DMS 273 treated with DMSO at 0.1 percent for 48 hours (cell line): Measurements from ENCODE around the gene SYDE2.
"Not testable (repeated sequence)": the region's sequence is repeated elsewhere in the genome, so short reads cannot be mapped to it uniquely, and the experiment has no call there.

Source experiments
- DNase-seq: peaks from one replicate; lab custom pipeline; 2025; lab: John Stamatoyannopoulos, UW

SYDE2 gene

DNA sequence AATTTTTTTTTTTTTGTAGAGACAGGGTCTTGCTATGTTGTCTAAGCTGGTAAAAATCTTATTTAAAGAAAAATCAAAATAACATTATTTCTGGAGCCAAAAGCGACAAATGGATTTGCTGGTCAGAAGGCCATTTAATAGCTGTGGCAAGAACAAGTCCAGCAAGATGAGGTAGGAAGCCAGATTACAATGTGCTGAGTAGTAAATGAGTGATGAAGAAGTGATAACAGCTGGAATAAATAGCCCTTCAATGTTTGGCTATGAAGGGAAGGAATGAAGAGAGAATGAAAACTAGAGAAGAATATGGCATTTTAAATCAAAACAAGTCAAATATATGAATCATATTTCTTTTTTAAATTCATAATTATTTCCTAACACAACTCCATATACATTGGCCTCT lies 34.5 kb downstream of the SYDE2 start:
- DNase-seq = no peak

DNA sequence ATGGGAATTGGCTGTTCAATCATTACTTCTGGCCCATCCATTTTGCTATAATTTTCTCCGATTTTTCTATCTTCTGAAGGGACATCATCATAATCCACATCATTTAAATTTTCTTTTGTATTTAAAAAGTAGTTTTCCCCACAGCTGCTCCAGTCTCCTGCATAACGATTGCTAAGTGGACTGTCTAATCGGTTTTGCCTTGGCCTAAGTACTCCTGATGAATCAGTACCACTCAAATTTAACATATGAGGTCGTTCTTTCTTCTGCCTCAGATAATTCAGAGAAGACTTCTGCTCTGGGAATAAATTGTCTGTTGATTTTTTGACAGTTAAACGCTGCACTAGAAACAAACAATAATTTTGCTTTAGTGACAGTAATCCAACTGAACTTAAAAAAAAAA lies 41.9 kb downstream of the SYDE2 start:
- no peak for DNase-seq

DNA sequence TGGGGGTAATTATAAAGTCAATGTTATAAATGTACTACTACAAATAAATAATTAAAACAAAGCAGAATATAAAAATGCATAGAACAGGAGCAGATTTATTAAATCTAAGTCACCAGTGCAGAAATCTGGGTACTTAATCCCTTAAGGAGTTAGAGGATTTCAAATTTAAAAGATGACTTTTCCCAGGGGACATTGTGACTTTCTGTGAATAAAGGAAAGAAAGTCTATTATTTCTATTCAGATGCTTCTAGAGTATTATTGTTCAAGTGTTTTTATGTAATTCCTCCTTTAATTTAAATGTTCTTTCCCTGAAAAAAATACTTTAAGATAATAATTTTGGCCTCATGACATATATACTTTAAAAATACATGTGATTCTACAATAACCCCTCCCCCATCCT lies 43.4 kb downstream of the SYDE2 start:
- DNase-seq = no peak

- no peak for DNase-seq
These were observed 47.5 kb downstream of the SYDE2 start for GRCh38 chr1:85153149-85153891.

DNA sequence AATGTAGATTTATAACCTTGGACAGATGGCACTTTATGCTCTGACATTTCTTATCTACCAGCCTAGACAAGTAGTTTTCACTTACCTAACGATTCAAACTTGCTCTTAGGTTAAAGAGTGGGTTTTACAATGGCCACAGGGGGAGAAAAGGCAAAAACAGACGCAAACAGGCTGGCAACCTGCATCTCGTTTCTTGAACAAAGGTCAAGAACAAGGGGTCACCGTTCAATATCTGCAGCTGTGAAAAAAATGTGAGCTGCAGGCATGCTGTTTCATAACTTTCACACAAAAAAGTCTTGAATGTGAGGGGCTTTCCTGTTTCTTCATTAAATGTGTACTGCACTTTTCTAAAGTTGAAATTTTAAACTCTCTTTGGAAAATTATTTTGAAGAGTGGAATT lies 49.4 kb downstream of the SYDE2 start:
- DNase-seq = no peak

DNA sequence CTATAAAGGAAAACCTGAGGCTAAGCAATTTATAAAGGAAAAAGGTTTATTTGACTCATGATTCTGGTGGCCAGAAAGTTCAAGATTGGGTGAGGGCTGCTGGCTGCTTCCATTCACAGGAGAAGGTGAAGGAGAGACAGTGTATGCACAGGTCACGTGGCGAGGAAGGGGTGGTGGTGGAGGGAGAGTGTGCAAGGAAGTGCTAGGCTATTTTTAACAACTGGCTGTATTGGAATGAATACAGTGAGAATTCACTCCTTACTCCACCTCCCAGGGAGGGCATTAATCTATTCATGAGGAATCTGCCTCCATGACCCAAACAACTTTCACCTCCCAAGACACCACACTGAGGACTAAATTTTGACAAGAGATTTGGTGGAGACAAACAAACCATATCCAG lies 51.0 kb downstream of the SYDE2 start:
- DNase-seq = no peak

- no peak for DNase-seq
These were observed 52.1 kb downstream of the SYDE2 start for GRCh38 chr1:85148524-85149250.

- DNase-seq = no peak
These were observed 53.9 kb downstream of the SYDE2 start for GRCh38 chr1:85146972-85147359.

GRCh38 chr1:85146298-85146971 lies 54.4 kb downstream of the SYDE2 start:
- not testable (repeated sequence) for DNase-seq

- no peak for DNase-seq
These were observed 56.5 kb downstream of the SYDE2 start for GRCh38 chr1:85144351-85144750.

DNA sequence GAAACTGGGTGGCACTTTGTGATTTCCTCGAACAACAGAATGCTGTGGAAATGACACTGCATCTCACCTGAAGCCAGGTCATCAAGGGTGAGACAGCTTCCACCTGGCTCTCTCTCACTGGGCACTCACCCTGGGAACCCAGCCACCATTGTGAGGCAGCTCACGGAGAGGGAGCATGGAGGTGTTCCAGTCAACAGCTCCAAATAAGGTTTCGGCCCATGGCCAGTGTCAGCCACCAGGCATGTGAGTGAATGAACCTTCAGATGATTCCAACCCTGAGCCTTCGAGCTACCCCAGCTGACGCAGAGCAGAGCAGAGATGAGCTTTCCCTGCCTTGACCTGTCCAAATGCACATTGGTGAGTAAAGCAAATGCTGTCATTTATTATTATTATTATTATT lies 58.1 kb downstream of the SYDE2 start:
- DNase-seq = no peak

DNA sequence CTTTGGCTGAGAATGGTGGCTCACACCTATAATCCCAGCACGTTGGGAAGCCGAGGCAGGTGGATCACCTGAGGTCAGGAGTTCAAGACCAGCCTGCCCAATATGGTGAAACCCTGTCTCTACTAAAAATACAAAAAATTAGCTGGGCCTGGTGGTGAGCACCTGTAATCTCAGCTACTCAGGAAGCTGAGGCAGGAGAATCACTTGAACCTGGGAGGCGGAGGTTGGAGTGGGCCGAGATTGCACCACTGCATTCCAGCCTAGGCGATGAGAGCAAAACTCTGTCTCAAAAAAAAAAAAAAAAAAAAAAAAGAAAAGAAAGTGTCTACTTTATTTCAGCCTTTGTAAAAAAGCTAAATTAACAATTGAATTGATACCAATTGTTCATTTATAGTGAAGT lies 62.4 kb downstream of the SYDE2 start:
- not testable (repeated sequence) for DNase-seq

GRCh38 chr1:85137660-85138059 lies 63.2 kb downstream of the SYDE2 start:
- DNase-seq = peak; percentile 11

- no peak for DNase-seq
These were observed 65.4 kb downstream of the SYDE2 start for GRCh38 chr1:85135392-85135798.

DNA sequence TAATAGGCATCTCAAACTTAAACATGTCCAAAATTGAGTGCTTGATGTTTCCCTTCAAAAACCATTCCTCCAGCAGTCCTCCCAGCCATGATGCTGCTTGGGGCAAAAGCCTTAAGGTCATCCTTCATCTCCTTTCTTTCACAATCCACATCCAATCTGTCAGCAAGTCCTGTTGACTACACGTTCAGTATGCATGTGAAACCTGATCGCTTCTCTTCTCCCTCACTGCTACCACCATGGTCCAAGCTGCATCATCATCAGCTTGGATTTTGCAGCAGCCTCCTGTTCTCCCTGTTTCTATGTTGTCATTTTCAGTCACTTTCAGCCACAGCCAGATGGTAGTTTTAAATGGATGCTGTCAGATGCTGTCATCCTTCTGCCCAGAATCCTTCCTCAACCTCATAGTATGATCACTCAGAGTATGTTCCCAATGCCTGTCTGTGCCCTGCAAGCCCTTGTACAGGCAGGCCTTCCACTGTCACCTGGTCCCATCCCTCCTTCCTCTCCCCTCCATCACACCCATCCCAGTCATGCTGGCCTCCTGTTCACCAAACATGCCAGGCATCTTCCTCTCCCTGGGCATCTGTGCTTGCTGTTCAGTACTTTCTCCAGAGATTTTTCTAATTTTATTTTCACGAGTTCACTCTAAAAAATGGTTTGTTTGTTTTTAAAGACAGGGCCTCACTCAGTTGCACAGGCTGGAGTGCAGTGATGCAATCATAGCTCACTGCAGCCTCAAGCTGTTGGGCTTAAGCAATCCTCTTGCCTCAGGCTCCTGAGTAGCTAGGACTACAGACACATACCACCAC lies 66.0 kb downstream of the SYDE2 start:
- no peak for DNase-seq

GRCh38 chr1:85133565-85134159 lies 67.2 kb downstream of the SYDE2 start:
- DNase-seq = no peak

GRCh38 chr1:85132078-85132720 lies 68.6 kb downstream of the SYDE2 start:
- DNase-seq = no peak

DNA sequence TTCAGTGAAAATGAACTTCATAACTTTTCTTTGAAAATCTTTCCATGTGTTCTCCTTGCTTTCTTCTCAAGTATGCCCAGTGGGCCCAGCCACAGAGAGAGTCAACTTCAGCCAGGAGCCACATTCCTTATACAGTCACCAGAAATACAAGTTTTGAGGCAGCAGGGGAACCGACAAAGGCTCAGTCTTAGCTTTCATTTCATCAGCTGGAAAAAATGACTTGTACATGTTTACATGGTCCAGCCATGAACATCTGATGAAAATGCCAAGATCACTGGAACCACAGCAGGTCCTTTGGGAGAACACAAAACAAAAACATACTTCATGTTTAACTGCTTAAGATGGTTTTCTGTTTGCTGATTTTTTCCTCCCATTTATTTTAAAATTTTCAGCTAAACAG lies 72.5 kb downstream of the SYDE2 start:
- DNase-seq = no peak

DNA sequence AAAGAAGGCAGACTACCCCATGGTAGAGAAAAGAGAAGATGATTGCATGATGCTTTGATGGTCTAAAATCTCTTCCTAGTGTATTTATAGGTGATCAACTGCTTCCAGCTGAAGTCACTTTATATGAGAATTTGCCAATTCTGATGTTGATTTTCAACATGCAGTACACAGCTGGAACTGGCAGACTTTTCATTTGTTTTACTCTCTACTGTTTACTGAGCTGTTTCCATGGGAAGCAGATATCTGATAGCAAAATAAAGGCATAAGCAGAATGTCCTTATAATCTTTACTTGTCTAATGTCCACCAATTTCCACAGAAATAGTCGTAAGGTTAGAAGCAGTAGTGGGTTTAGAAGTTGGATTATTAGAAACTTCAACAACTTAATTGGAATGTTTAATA lies 74.9 kb downstream of the SYDE2 start:
- DNase-seq = no peak

DNA sequence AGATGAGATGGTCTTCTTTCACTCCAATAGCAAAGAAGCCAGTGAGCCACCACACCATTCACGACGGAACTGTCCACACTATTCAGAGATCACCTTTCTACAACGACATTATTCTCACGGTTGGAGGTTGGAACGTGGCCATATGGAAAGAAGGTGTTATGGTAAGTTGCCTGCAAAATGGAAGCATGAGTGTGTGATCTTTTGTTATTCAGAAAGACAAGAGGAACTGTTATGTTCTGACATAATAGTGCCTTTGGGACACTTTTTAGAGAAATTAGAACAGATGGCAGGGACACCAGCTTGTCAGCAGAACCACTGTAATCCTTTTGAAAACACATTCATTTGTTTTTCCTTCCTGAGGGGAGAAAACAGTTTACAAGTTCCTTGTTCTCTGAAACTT lies 76.7 kb downstream of the SYDE2 start:
- no peak for DNase-seq

GRCh38 chr1:85122169-85122568 lies 78.6 kb downstream of the SYDE2 start:
- DNase-seq = no peak
